ENCODE data around the gene GDPD5. TPM values are rescaled to one million over a fixed set of nuclear protein-coding genes. Genes with fewer than 3 reads are reported as not detected.

The GDPD5 gene
- total RNA-seq, 1 experiment from 2014 or later: 12.2 TPM

DNA sequence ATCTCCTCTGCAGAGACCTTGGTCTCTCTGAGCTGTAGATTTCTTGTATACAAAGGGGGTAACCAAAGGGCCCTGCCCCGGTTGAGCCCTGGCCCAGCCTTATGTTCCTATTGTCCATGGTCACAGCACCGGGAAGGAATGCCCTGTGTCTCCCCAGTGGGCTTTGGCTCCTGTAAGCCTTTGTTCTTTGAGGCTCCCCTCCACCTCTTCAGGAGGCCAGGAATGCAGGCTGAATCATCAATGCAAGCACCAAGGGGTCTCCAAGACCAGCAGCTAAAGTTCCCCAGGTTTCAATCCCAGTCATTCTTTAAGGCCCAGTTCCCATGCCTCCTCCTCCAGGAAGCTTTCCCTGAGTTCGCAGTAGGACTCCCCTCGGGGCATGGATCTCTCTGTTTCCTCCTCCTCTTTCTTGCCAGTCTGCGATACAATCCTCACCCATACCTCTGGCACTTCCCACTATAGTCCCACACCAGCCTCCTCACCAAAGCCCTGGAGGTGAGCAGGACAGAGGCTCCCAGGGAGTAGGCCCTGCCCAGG is 63.6 kb downstream of the GDPD5 start:
- peak; percentile 70 for ATAC-seq
- DNase-seq (ENCODE audit: low spot score): peak; percentile 30
- Mint-ChIP-seq H3K9me3 (no peaks in the 10 kb centered on the region), H3K4me1 (peaks cover 37% of the 10 kb centered on the region), H3K27me3 (ENCODE audit: low read depth) (no peaks in the 10 kb centered on the region), H3K27ac (peak overlapping the region; percentile 18; the same call in 1 of the 2 replicates), H3K4me3 (no peak overlapping the region), H3K36me3 (no peaks in the 10 kb centered on the region)
- CTCF ChIA-PET: interaction anchor here (0.6 to 2.7 kb wide), 8 partner anchors 10 to 136 kb away, joined by 3 to 40 read pairs (median 4); partner anchors contain the start of gene GDPD5
- POLR2A ChIA-PET: interaction anchor here (0.6 kb wide), 1 partner anchor 32 kb away, joined by 4 read pairs; no protein-coding TSS in a partner anchor
- TF ChIP-seq ETV6 (CRISPR knock-in tag; IDR thresholded peaks at IDR 0.05) (no peak), ATF1 (CRISPR knock-in tag; IDR thresholded peaks at IDR 0.05) (no peak), ELF4 (CRISPR knock-in tag; IDR thresholded peaks at IDR 0.05; ENCODE audit: low read depth) (no peak), ZNF423 (CRISPR knock-in tag; IDR thresholded peaks at IDR 0.05) (peak; percentile 83), SOX15 (CRISPR knock-in tag; IDR thresholded peaks at IDR 0.05) (no peak), ZNF232 (CRISPR knock-in tag; IDR thresholded peaks at IDR 0.05) (no peak), MXD4 (CRISPR knock-in tag; IDR thresholded peaks at IDR 0.05; ENCODE audit: borderline replicate concordance) (no peak)
- TF ChIP-seq, protein P1, sequence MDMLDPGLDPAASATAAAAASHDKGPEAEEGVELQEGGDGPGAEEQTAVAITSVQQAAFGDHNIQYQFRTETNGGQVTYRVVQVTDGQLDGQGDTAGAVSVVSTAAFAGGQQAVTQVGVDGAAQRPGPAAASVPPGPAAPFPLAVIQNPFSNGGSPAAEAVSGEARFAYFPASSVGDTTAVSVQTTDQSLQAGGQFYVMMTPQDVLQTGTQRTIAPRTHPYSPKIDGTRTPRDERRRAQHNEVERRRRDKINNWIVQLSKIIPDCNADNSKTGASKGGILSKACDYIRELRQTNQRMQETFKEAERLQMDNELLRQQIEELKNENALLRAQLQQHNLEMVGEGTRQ (CRISPR knock-in tag; IDR thresholded peaks at IDR 0.05): no peak
- TF ChIP-seq, protein P2, sequence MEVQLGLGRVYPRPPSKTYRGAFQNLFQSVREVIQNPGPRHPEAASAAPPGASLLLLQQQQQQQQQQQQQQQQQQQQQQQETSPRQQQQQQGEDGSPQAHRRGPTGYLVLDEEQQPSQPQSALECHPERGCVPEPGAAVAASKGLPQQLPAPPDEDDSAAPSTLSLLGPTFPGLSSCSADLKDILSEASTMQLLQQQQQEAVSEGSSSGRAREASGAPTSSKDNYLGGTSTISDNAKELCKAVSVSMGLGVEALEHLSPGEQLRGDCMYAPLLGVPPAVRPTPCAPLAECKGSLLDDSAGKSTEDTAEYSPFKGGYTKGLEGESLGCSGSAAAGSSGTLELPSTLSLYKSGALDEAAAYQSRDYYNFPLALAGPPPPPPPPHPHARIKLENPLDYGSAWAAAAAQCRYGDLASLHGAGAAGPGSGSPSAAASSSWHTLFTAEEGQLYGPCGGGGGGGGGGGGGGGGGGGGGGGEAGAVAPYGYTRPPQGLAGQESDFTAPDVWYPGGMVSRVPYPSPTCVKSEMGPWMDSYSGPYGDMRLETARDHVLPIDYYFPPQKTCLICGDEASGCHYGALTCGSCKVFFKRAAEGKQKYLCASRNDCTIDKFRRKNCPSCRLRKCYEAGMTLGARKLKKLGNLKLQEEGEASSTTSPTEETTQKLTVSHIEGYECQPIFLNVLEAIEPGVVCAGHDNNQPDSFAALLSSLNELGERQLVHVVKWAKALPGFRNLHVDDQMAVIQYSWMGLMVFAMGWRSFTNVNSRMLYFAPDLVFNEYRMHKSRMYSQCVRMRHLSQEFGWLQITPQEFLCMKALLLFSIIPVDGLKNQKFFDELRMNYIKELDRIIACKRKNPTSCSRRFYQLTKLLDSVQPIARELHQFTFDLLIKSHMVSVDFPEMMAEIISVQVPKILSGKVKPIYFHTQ (CRISPR knock-in tag; IDR thresholded peaks at IDR 0.05): no peak

DNA sequence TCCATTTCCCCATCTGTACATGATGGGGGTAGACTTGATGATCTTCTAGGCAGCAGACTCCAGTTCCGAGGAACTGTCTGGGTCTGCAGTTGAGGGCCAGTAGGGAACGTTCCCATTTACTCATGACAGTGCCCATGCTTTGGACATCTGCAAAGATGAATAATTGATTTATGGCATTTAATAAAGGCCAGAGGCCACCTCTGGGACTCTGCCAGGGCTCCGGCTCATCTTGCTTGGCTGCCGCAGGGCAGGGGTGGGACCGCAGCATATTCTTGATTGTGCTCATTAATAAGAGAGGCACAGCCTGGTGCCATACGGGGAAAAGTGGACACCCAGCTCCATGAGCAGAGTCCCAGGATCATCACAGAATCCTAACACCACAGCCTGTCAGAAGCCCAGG is 64.6 kb downstream of the GDPD5 start:
- DNase-seq (ENCODE audit: low spot score): no peak
- Mint-ChIP-seq H3K9me3 (no peaks in the 10 kb centered on the region), H3K27me3 (ENCODE audit: low read depth) (no peaks in the 10 kb centered on the region), H3K27ac (no peak overlapping the region), H3K4me1 (peaks cover 29% of the 10 kb centered on the region), H3K36me3 (no peaks in the 10 kb centered on the region), H3K4me3 (no peak overlapping the region)
- POLR2A ChIA-PET: no interaction called here
- CTCF ChIA-PET: interaction anchor here (1.8 to 2.7 kb wide), 3 partner anchors 9 to 71 kb away, joined by 5 to 40 read pairs (median 11); partner anchors contain the start of gene GDPD5
- ATAC-seq: no peak
- TF ChIP-seq, protein P3, sequence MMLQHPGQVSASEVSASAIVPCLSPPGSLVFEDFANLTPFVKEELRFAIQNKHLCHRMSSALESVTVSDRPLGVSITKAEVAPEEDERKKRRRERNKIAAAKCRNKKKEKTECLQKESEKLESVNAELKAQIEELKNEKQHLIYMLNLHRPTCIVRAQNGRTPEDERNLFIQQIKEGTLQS (CRISPR knock-in tag; conservative IDR thresholded peaks at IDR 0.05): no peak
- TF ChIP-seq, protein P4, sequence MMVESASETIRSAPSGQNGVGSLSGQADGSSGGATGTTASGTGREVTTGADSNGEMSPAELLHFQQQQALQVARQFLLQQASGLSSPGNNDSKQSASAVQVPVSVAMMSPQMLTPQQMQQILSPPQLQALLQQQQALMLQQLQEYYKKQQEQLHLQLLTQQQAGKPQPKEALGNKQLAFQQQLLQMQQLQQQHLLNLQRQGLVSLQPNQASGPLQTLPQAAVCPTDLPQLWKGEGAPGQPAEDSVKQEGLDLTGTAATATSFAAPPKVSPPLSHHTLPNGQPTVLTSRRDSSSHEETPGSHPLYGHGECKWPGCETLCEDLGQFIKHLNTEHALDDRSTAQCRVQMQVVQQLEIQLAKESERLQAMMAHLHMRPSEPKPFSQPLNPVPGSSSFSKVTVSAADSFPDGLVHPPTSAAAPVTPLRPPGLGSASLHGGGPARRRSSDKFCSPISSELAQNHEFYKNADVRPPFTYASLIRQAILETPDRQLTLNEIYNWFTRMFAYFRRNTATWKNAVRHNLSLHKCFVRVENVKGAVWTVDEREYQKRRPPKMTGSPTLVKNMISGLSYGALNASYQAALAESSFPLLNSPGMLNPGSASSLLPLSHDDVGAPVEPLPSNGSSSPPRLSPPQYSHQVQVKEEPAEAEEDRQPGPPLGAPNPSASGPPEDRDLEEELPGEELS (CRISPR knock-in tag; IDR thresholded peaks at IDR 0.05): no peak
- TF ChIP-seq, protein P5, sequence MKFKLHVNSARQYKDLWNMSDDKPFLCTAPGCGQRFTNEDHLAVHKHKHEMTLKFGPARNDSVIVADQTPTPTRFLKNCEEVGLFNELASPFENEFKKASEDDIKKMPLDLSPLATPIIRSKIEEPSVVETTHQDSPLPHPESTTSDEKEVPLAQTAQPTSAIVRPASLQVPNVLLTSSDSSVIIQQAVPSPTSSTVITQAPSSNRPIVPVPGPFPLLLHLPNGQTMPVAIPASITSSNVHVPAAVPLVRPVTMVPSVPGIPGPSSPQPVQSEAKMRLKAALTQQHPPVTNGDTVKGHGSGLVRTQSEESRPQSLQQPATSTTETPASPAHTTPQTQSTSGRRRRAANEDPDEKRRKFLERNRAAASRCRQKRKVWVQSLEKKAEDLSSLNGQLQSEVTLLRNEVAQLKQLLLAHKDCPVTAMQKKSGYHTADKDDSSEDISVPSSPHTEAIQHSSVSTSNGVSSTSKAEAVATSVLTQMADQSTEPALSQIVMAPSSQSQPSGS (CRISPR knock-in tag; IDR thresholded peaks at IDR 0.05; ENCODE audit: borderline replicate concordance, low read depth): no peak
- TF ChIP-seq, protein P6, sequence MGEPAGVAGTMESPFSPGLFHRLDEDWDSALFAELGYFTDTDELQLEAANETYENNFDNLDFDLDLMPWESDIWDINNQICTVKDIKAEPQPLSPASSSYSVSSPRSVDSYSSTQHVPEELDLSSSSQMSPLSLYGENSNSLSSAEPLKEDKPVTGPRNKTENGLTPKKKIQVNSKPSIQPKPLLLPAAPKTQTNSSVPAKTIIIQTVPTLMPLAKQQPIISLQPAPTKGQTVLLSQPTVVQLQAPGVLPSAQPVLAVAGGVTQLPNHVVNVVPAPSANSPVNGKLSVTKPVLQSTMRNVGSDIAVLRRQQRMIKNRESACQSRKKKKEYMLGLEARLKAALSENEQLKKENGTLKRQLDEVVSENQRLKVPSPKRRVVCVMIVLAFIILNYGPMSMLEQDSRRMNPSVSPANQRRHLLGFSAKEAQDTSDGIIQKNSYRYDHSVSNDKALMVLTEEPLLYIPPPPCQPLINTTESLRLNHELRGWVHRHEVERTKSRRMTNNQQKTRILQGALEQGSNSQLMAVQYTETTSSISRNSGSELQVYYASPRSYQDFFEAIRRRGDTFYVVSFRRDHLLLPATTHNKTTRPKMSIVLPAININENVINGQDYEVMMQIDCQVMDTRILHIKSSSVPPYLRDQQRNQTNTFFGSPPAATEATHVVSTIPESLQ (CRISPR knock-in tag; IDR thresholded peaks at IDR 0.05): no peak
- TF ChIP-seq, protein P7, sequence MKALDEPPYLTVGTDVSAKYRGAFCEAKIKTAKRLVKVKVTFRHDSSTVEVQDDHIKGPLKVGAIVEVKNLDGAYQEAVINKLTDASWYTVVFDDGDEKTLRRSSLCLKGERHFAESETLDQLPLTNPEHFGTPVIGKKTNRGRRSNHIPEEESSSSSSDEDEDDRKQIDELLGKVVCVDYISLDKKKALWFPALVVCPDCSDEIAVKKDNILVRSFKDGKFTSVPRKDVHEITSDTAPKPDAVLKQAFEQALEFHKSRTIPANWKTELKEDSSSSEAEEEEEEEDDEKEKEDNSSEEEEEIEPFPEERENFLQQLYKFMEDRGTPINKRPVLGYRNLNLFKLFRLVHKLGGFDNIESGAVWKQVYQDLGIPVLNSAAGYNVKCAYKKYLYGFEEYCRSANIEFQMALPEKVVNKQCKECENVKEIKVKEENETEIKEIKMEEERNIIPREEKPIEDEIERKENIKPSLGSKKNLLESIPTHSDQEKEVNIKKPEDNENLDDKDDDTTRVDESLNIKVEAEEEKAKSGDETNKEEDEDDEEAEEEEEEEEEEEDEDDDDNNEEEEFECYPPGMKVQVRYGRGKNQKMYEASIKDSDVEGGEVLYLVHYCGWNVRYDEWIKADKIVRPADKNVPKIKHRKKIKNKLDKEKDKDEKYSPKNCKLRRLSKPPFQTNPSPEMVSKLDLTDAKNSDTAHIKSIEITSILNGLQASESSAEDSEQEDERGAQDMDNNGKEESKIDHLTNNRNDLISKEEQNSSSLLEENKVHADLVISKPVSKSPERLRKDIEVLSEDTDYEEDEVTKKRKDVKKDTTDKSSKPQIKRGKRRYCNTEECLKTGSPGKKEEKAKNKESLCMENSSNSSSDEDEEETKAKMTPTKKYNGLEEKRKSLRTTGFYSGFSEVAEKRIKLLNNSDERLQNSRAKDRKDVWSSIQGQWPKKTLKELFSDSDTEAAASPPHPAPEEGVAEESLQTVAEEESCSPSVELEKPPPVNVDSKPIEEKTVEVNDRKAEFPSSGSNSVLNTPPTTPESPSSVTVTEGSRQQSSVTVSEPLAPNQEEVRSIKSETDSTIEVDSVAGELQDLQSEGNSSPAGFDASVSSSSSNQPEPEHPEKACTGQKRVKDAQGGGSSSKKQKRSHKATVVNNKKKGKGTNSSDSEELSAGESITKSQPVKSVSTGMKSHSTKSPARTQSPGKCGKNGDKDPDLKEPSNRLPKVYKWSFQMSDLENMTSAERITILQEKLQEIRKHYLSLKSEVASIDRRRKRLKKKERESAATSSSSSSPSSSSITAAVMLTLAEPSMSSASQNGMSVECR (CRISPR knock-in tag; IDR thresholded peaks at IDR 0.05; ENCODE audit: borderline replicate concordance): no peak
- TF ChIP-seq NR1H2 (CRISPR knock-in tag; IDR thresholded peaks at IDR 0.05) (no peak), SMAD3 (CRISPR knock-in tag; IDR thresholded peaks at IDR 0.05; ENCODE audit: borderline replicate concordance) (no peak), ZNF138 (CRISPR knock-in tag; conservative IDR thresholded peaks at IDR 0.05) (no peak)
